Kidney epithelial cell (primary cell): Measurements from ENCODE around the gene TSHZ3. TPM values are rescaled to one million over a fixed set of nuclear protein-coding genes. Genes with fewer than 3 reads are reported as not detected.

Source experiments
- DNase-seq: peaks from one replicate; pipeline ENCODE4 v3.0.0-alpha.2; 2010; ENCODE audit warnings: low read depth
- H3K27me3 ChIP-seq: 2 replicates; pipeline ENCODE4 v1.6.0; 2011; ENCODE audit warnings: low read length; ENCODE audit not compliant: control insufficient read depth, insufficient read depth
- H3K36me3 ChIP-seq: 2 replicates; pipeline ENCODE4 v1.5.1; 2011; ENCODE audit warnings: low read length; ENCODE audit not compliant: control insufficient read depth, insufficient read depth
- H3K4me3 ChIP-seq: 2 replicates; pipeline ENCODE4 v1.5.1; 2011; ENCODE audit warnings: low read depth, mild to moderate bottlenecking, control low read depth, low read length
- CTCF ChIP-seq: IDR thresholded peaks from 2 replicates; pipeline ENCODE4 v1.5.1; 2011; ENCODE audit warnings: mild to moderate bottlenecking, moderate library complexity, low read length, control low read depth, inconsistent platforms; ENCODE audit not compliant: insufficient read depth, poor library complexity, severe bottlenecking
- total RNA-seq: library from RNA; depleted of rRNA; stranded (reverse); fragments of >200 nt; gene quantifications from 2 replicates; pipeline ENCODE4 v1.2.3, GENCODE V29; 2015

TSHZ3 gene
- total RNA-seq, 1 donor from 2014 or later, result 2.4 TPM

DNA sequence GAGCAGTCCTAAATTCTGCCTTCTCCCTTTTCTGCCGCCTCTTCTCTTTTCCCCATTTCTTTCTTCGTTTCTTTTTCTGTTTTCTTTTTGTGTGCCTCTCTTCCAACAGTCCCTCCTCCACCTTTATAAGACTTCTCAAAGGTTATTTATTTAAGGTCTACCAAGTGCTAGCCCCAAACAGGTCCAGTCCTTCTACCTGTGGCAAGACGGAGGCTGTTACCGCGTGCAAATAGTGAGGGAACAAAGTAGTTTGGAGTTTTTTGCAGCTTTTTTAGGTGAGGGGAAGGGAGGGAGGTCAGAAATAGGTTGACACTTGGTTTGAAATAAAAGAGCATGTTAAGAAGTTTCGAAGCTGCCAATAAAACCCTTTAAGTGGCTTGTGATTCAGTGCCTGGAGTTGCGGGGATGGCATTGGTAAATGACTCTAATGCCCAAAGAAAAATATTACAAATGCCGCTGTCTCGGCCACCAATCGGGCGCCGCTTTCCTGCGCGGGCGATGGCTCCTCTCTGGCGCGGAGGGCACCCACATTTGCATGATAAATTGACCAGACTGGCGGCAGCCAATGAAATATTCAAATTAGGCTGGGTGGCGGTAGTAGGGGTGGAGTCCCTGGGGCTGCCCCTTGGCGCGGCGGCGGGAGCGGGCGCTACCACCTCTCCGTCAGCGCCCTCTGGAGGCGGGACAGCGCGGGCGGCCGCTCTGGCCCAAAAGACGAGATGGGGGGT lies 7.5 kb upstream of the TSHZ3 start:
- DNase-seq, result no peak
- H3K27me3 ChIP-seq, result peaks cover 70% of the 10 kb centered on the region

DNA sequence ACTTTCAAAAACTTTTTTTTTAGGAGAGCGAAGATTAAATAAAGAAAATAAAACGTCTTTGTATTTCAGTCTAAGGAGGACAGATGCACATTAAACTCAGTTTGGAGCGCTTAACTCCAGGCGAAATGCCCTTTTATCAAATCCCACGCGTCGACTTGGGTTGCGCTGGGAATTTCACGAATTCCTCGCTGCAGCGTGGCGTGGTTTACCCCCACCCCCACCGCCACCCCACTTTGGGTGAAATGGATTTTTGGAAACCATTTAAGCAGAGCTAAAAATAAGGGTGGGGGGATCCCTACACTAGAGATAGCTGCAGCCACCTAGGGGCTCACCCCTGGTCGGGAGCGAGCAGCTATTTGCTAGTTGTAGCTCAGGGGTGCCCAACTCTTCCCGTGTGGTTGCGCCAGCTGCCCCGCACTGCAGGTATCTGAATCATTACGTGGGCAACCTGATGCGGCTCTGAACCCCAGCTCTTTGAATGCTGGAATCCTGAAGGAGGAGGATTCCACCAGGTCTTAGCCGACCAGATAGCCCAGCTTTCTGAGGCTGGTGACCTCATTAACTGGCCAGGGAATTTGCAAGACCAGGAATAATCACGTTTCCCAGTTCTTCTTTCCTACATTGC lies 6.5 kb upstream of the TSHZ3 start:
- DNase-seq, result no peak
- peaks cover 75% of the 10 kb centered on the region for H3K27me3 ChIP-seq
- H3K36me3 ChIP-seq, result no peaks in the 10 kb centered on the region
- no peak overlapping the region for H3K4me3 ChIP-seq
- TF ChIP-seq CTCF, result no peak

More for the DNA sequence above, 7.5 kb upstream of the TSHZ3 start:
- peak; percentile 57 for TF ChIP-seq CTCF
- Histone ChIP-seq H3K4me3 (no peak overlapping the region), H3K36me3 (no peaks in the 10 kb centered on the region)

DNA sequence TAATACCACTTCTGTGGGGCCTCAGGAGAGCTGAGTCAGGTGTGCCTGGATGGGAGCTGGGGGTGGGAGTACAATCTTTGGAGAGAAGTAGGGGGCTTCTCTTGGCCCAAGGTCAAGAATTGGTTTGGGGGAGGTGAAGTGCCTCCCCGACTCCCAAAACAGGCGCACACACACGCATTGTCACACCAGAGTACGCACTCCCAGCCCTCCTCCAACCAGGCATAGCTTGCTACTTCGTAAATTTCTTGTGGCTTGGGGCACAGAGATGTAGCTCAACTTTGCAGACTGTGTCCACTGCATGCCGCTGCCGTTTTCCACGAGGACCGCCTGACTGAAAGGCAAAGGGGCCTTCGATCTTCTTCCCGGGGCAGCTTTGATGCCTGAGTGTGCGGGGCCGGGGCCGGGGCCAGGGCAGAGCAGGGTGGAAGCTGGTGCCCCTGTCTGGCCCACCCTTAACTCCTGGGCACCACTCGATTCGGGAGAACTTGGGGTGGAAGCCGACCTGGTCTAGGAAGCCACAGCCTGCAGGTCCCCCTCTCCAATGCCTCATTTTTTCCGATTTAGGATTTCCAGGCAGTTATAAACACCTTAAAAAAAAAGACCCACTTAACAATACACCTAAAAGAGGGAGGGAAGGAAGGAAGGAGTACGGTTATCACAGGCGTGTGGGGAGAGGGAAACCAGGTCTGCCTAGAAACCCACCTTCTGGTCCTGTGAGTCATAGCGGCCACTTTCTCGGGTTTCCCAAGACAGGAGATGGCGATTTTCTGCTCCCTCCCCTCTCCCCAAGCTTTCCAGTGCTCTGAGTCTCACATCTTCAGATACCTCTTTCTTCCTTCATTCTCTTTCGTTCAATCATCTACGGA lies 5.8 kb upstream of the TSHZ3 start:
- Histone ChIP-seq H3K4me3 (no peak overlapping the region), H3K27me3 (peaks cover 75% of the 10 kb centered on the region)

GRCh38 chr19:31354316-31354715 lies 5.1 kb upstream of the TSHZ3 start:
- peaks cover 75% of the 10 kb centered on the region for H3K27me3 ChIP-seq
- H3K36me3 ChIP-seq, result no peaks in the 10 kb centered on the region
- no peak for TF ChIP-seq CTCF
- H3K4me3 ChIP-seq, result no peak overlapping the region
- no peak for DNase-seq

More for the DNA sequence above, 5.8 kb upstream of the TSHZ3 start:
- no peak for TF ChIP-seq CTCF
- DNase-seq, result no peak
- no peaks in the 10 kb centered on the region for H3K36me3 ChIP-seq

DNA sequence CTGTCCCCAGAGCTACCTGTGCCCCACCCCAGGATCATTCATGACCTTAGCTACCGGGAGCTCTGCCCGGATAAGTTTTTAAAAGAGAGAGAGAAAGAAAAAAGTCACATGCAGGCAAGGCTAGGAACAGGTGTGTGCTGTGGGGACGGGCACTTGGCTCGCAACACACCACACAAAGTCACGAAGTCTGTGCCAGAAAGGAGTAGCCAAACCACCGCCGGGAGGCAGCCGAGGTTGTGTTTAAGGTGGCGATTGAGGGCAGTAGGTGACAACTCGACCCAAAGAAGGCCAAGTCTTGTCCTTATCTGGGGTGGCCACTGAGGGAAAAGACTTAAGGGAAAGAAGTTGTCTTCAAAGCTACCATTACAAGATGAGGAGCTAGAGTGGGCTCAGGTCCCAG lies 4.6 kb upstream of the TSHZ3 start:
- Histone ChIP-seq H3K27me3 (peaks cover 73% of the 10 kb centered on the region), H3K36me3 (no peaks in the 10 kb centered on the region), H3K4me3 (no peak overlapping the region)
- DNase-seq, result no peak
- TF ChIP-seq CTCF, result no peak
